Testis (tissue), 3 donors: ENCODE measurements around the gene TSPAN2. TPM values are rescaled to one million over a fixed set of nuclear protein-coding genes. Genes with fewer than 3 reads are reported as not detected.

ENCODE experiments used
- DNase-seq: peaks from one replicate; pipeline ENCODE4 v3.0.0-alpha.2; 2019
- H3K27ac ChIP-seq, 2 donors: fragments of 200-600 bp; sonication (generic); one replicate each; pipeline ENCODE4 v1.5.1; 2019
- H3K27me3 ChIP-seq: fragments of 200-600 bp; sonication (generic); one replicate; pipeline ENCODE4 v1.5.1; 2019
- H3K36me3 ChIP-seq: fragments of 200-600 bp; sonication (generic); one replicate; pipeline ENCODE4 v1.5.1; 2017; ENCODE audit warnings: low read depth; ENCODE audit errors: missing control alignments
- H3K4me1 ChIP-seq: fragments of 200-600 bp; sonication (generic); one replicate; pipeline ENCODE4 v1.5.1; 2019
- H3K4me3 ChIP-seq, 2 donors: fragments of 200-600 bp; sonication (generic); one replicate each; pipeline ENCODE4 v1.5.1; 2017 to 2019
- H3K9me3 ChIP-seq: fragments of 200-600 bp; sonication (generic); one replicate; pipeline ENCODE4 v1.5.1; 2017
- CTCF ChIP-seq, 3 experiments: fragments of 450-650 bp in 2 of 3; fragments of 200-600 bp in 1 of 3; sonication (generic) in 1 of 3; IDR thresholded peaks; one replicate each; pipeline ENCODE4 v1.5.1; 2016 to 2019; ENCODE audit warnings: antibody characterized with exemption in 3 of 3, mild to moderate bottlenecking in 2 of 3, moderate library complexity in 1 of 3
- POLR2A ChIP-seq: fragments of 450-650 bp; IDR thresholded peaks from one replicate; pipeline ENCODE4 v1.6.1; 2017; ENCODE audit warnings: antibody characterized with exemption, mild to moderate bottlenecking, moderate library complexity
- WGBS, 2 donors: methylation state at CpG; one replicate each; pipeline ENCODE4 v1.1.5; 2018; 5-methylcytosine and 5-hydroxymethylcytosine counted together
- intact Hi-C: fragments of 100-400 bp; cut with DNase I; formaldehyde crosslinking; loops from one replicate; pipeline ENCODE4 v1.15.1; 2023; ENCODE audit warnings: low total_unique reads
- polyA plus RNA-seq: library from polyadenylated mRNA; stranded (reverse); fragments of 350-450 nt; fragmentation: Illumina TruSeq; extraction: RNeasy Lipid Tissue Mini Kit (QIAGEN cat#74804); gene quantifications from one replicate; pipeline ENCODE4 v1.2.3, GENCODE V29; 2014; ENCODE audit warnings: low read depth, low replicate concordance; ENCODE audit not compliant: insufficient read depth
- total RNA-seq, 2 donors: library from RNA; depleted of rRNA; stranded (reverse); fragments of >200 nt; gene quantifications; one replicate each; pipeline ENCODE4 v1.2.3, GENCODE V29; 2016

Gene TSPAN2
- total and polyA plus RNA-seq, 3 donors from 2014 or later: 1.0 to 6.0 (median 1.2) TPM

- 82 to 91% methylated on average over 3 of the region's 3 CpGs for WGBS, 2 donors
- TF ChIP-seq POLR2A (no peak), CTCF (IDR thresholded peaks at IDR 0.05) (no peak)
- Histone ChIP-seq H3K27ac (no peak overlapping the region), H3K36me3 (no peaks in the 10 kb centered on the region), H3K4me1 (no peaks in the 10 kb centered on the region), H3K9me3 (no peaks in the 10 kb centered on the region), H3K27me3 (no peaks in the 10 kb centered on the region), H3K4me3 (no peak overlapping the region)
- intact Hi-C loops: no loop called here
- DNase-seq: no peak
Measured at GRCh38 chr1:115064461-115064860, 24.8 kb downstream of the TSPAN2 start.

GRCh38 chr1:115063228-115063901, 25.9 kb downstream of the TSPAN2 start:
- intact Hi-C loops: no loop called here
- no peaks in the 10 kb centered on the region for H3K36me3 ChIP-seq
- TF ChIP-seq POLR2A: no peak
- no peak for TF ChIP-seq CTCF (IDR thresholded peaks at IDR 0.05)
- no peaks in the 10 kb centered on the region for H3K9me3 ChIP-seq
- no peaks in the 10 kb centered on the region for H3K27me3 ChIP-seq
- WGBS, 2 donors: 69 to 77% methylated on average over 7 of the region's 7 CpGs
- H3K4me1 ChIP-seq: no peaks in the 10 kb centered on the region
- peak; percentile 32 for DNase-seq
- peak overlapping the region; percentile 1 to 25 for H3K27ac ChIP-seq
- H3K4me3 ChIP-seq: no peak overlapping the region

GRCh38 chr1:115062542-115063004, 26.7 kb downstream of the TSPAN2 start:
- Histone ChIP-seq H3K27ac (peak overlapping the region; percentile 1 to 25), H3K36me3 (no peaks in the 10 kb centered on the region), H3K4me1 (peaks cover 3% of the 10 kb centered on the region), H3K4me3 (no peak overlapping the region), H3K9me3 (no peaks in the 10 kb centered on the region), H3K27me3 (no peaks in the 10 kb centered on the region)
- WGBS, 2 donors: 72 to 76% methylated on average over 7 of the region's 7 CpGs
- no peak for TF ChIP-seq POLR2A
- no peak for TF ChIP-seq CTCF (IDR thresholded peaks at IDR 0.05)
- no peak for DNase-seq
- intact Hi-C loops: no loop called here

DNA sequence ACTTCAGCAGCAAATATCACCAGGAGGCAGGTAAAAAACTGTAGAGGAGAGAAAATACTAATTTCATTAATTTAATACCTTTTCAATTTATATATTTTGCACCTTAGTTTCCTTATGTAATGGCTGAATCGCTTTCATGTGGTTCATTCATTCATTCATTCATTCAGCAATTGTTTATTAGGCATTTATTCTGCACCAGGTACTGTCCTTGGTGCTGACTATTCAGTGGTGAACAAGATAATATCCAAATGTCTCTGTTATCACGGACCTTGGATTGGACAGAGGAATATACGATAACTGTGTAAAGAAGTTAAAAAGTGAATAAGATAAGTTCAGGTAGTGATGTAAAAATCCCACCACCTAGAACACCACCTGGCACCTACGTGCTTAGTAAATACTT, 28.8 kb downstream of the TSPAN2 start:
- H3K9me3 ChIP-seq: no peaks in the 10 kb centered on the region
- H3K4me3 ChIP-seq: no peak overlapping the region
- no peak for DNase-seq
- no peaks in the 10 kb centered on the region for H3K27me3 ChIP-seq
- no peaks in the 10 kb centered on the region for H3K36me3 ChIP-seq
- no peak overlapping the region for H3K27ac ChIP-seq
- WGBS, 2 donors: 56 to 69% methylated on average over 4 of the region's 4 CpGs
- H3K4me1 ChIP-seq: peaks cover 6% of the 10 kb centered on the region
- no peak for TF ChIP-seq POLR2A
- no peak for TF ChIP-seq CTCF (IDR thresholded peaks at IDR 0.05)
- intact Hi-C loops: no loop called here

DNA sequence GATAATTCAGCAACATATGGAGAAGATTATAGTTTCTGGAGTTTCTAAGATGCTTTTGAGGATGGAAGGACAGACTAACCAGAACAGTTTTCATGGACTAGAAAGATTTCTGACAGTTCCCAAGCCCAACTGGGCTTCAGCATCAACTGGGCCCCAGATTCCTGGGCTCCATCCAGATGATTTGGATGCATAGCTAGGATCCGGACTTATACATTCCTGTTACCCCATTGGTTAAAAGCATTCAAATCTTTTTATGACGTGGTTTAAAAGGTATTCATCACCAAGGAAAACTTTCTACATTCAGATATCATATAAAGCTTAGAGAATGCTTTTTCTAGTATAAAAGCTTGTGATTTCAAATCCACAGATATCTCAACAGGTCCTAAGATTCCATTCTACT, 30.0 kb downstream of the TSPAN2 start:
- DNase-seq: no peak
- TF ChIP-seq CTCF (IDR thresholded peaks at IDR 0.05) (no peak), POLR2A (no peak)
- H3K27me3 ChIP-seq: no peaks in the 10 kb centered on the region
- WGBS, 2 donors: 44 to 50% methylated on average over 2 of the region's 2 CpGs
- no peak overlapping the region for H3K4me3 ChIP-seq
- H3K27ac ChIP-seq: no peak overlapping the region
- intact Hi-C loops: no loop called here
- no peaks in the 10 kb centered on the region for H3K36me3 ChIP-seq
- peaks cover 6% of the 10 kb centered on the region for H3K4me1 ChIP-seq
- no peaks in the 10 kb centered on the region for H3K9me3 ChIP-seq
